RPMI7951 (cell line): ENCODE data around the gene MGRN1. TPM values are rescaled to one million over a fixed set of nuclear protein-coding genes. Genes with fewer than 3 reads are reported as not detected.

ENCODE experiments used
- DNase-seq: peaks from one replicate; pipeline ENCODE4 v3.0.0-alpha.2; 2012; ENCODE audit warnings: low read depth
- total RNA-seq: library from RNA; depleted of rRNA; stranded (reverse); fragments of >200 nt; shearing (Covaris generic); gene quantifications from 2 replicates; pipeline ENCODE4 v1.2.3, GENCODE V29; 2014

The MGRN1 gene
- total RNA-seq, 1 experiment from 2014 or later, result 18.3 TPM

DNA sequence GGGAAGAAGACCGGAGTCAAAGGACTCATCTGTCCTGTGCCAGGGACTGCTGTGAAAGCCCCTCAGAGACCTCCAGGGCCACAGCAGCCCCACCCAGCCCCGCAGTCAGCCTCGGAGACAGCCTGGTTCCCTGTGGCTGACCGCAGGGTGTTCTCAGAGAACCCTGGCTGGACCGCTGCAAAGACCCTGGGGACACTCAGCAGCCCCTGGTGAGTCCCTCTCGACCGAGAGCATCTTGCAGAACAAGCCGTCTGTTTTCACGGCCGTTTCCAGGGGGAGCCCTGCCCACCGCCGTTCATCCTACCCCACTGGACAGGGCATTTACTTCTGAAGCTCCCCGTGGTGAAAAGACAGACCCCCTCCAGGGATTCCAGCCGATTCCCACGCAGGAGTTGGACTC is 20.2 kb upstream of the MGRN1 start:
- no peak for DNase-seq

DNA sequence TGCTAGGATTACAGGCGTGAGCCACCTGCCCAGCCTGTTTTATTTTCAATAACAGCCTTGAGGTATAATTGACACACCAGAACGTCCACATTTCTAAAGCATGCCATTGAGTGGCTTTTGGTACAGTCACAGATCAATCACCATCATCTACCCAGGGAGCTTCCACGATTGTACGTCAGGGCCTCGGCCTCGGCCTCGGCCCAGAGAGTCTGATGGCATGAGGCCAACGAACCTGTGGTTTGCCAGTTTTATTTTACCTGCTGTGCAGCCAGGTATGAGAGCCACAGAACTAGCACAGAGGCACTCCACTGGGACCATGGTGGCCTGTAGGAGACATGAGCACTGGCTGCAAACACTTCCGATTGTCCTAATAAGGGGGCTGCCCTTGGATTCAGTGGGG is 18.3 kb upstream of the MGRN1 start:
- DNase-seq, result no peak

DNA sequence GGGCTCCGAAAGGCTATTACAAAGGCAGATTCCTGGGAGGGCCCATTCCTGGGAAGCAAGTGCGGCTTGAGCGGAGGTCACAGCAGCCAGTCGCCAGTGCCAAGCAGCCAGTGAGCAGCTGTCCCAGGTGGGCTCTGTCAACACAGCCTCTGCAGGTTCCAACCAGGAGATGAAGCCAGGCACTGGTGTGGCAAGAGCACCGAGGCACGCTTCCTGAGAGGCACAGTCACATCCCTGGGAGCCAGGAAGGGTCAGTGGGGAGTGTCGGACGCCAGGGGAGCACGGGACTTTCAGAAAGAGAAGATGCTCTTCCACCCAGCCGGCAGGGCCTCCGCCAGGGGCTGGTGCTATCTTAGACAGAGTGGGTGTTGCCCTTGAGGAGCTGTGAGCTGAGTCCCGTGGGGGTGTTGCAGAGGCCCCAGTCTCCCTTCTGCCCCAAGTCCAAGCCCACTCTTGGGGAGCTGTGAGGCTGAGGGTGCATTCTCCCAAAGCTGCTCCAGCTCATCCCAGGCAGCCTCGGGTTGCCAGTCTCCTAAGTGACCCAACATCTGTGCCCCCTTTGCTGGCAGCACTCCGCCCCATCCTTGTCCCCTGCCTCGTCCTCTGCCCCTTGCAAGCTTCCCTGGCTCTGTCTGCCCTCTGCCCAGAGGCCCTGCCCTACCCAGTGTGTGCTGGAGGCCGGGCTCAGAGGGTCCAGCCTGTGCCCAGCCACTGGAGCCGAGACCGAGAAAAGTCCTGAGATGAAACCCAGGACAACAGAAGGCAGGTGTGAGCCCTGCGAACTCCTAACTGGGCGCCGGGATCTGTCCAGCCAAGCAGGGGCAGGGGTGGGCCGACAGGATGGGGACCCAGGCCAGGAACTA is 16.6 kb upstream of the MGRN1 start:
- no peak for DNase-seq

DNA sequence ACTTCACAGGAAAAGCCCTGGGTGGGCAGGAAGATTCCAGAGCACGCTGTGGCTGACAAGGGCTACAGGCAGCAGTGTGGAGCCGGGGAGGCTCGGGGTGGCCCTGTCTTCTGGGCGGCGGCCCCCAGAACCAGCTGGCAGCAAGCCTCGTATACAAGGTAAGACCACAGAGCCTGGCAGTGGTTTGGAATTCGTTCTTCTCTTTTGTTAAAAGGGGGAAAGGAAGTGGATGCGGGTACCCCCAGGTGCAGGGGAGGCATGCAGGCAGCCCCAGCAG is 16.0 kb upstream of the MGRN1 start:
- no peak for DNase-seq

DNA sequence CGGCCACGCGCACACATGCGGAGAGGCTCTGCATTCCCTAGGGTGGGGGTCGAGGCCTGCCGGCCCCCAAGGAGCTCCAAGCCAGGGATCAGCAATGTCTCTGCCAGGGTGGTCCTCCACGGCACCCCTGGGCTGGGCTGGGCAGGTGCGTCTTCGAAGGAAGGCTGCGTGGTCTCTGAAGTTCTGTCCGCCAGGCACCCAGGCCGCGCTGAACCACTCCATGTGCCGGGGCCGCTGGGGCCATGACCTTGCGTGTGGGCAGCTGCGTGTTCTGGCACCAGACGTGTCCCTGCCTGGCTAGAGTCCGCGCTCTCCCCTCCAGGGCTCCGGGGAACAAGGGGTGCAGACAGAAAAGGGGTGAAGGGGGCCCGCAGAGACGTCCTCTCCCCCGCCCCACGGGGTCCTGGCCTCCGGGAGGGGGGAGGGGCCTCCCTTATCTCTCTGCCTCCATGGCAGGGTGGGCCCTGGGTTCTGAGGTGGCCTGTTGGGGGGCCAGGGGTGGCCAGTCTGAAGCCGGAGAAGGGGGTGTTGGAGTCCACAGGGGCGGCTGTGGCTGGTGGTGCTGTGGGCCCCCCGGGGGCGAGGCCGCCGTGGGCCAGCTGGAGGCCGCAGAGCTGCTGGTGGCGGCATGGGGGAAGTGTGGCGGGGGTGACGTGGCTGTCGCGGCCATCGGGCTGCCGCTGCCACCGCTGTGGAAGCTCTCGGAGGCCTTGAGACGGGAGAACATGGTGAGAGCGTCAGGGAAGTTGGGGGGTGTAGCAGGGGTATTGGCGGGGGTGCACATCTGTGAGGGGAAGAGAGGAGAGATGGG is 15.2 kb upstream of the MGRN1 start:
- no peak for DNase-seq

DNA sequence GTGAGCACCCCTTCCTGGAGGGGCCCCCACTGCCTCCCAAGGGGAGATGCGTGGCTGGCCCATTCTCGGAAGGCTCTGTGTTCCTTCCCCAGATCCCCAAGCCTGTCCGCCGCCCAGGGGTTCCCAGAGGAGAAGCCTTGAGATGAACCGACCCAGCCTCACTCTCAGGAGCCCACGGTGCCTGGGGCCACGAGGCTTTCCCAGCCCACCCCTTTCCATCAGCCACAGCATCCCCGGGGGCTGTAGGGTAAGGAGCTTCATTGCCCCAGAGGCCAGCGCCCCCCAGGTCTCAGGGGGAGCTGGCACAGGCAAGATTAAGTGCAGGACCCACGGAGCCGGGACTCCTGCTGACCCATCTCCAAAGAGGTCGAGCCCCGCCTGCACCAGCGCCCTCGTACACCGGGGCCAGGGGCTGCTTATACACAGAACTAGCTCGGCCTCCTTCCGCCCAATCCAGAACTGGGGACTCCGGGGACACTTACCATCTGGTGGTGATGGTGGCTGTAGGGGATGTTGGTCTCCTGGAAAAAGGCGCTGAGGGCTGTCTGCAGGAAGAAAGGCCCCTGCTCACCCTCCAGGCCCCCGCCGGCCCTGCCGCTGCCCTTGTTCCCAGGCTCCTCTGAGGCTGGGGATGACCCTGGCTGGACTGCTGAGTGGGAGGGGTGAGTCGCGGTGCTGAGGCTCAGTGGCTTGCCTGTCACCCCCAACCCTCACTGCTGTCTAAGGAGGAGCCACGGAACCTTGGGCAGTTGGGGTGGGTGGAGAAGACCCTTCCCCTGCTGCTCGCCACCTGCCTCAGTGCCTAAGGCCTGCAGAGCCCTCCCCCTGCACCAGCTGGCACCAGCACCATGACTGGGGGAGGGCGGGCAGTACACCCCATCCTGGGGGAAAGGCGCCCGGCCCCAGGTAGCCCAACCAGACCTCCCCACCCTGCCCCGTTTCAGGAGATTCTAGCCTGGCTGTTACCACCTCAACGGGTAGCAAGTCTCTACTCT is 14.3 kb upstream of the MGRN1 start:
- no peak for DNase-seq

DNA sequence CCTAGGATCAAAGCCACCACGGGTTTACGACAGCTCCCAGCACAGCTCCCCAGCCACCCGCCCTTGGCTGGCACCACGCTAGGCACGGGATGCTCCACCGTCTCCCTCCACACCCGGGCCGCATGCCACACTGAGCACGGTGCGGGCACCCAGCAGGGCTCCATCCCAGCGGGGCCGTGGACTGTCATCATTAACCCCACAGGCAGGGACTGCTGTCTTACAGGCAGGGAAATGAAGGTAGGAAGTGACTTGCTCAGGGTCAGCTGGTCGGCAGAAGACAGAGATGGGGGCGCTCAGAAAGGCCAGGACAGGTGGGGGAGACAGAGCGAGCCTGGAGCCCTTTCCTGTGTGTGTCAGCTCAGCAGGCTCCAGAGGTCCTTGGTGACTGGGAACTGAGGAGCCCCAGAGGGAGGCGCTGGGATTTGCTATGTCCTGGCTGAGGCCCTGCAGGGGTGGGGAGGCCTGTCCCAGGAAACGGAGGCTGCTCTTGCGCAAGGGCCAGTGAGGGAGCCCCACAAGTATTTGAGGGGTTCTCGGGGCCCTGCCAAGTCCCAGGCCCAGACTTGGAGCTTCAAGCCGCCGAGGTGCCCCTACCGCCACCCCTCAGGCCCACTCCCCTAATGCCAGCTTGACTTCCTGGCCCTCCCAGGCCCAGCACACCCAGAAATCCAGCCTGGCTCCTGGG is 13.1 kb upstream of the MGRN1 start:
- DNase-seq, result no peak

DNA sequence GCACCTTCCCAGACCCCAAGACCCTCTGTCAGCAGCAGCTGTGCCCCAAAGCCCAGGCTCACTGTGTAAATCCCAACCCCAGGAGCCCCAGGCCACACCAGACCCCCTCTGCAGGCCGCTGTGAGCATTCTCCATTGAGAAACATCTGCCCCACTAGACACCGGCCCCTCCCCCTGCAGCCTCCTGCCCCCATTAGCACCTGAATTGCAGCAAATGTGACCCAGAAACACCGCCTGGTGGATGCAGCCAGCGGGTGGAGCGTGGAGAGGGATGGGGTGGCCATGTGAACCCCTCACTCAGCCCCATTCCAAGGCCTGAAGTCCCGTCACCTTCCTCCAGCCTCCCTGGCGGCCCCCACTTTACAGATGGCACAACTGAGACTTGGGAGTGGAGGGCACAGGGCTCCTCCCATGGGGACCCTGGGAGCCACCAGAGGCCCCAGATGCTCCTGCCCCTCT is 12.1 kb upstream of the MGRN1 start:
- DNase-seq, result no peak

DNA sequence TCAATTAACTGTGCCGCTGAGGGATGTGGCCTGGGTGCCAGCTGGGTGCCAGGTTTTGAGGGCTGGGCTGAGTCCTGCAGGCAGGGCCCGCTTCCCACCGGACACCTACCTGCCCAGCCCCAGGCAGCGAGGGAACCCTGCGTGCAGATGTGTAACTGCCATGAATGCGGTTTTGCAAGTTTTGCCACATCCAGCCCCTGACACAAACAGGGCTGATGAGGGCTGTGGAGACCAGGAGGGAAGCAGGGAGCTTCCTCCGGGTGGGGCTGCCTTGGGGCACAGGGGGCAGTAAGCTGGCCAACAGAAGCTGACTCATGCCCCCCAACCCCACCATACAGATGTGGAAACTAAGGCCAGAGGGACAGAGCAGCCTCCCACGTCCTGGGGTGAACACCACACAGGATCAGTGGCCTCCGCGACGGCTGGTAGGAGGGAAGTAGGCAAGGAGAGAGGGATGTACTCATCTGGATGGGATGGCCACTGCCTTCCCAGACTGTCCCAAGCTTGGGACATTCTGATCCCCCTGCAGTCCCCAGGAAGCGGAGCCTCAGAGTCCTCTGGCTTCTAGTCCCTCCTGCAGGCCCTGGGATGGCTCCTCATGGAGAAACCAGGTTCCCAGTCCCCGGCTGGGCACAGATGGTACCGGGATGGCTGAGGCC is 11.5 kb upstream of the MGRN1 start:
- peak; percentile 7 for DNase-seq

DNA sequence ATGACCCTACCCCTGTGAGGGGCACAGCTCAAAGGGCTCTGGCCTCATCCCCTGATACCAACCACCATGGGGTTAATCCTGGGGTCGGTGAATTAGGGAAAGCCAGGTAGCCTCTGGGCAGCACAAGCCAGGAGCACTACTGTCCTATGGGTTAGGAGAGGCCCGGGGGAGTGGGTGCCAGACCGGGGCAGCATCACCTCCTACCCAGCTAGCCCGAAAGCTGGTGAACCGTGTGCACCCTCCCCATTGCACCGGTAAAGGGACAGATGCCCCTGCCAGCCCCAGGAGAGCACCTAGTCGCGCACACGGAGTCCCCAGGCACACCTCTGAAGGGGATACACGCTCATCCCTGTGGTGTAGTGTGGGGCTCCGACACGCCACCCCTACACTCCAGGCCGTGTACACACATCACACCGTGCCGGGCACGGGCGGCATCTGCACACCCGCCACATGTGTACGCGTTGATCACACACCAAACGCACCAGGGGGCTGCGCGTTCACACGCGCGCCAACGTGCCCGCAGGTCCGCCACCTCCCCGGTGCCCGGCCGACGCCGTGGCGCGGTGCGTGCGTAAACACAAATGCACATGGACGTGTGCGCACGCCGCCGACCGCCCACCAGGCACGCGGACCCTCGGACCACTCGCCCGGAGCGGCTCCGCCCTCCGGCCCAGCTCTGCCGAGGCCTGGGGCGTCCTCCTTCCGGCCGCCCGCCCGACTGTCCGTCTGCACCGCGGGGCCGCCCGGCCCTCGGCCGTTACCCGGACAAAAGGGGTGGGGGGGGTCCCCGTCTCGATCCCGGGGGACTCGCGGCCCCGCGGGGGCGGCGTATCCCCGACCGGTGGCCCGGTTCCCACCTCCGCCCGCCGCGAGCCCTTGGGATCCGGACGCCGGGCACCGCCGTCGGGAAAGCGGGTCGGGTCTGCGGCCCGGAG is 10.7 kb upstream of the MGRN1 start:
- peak; percentile 41 for DNase-seq

DNA sequence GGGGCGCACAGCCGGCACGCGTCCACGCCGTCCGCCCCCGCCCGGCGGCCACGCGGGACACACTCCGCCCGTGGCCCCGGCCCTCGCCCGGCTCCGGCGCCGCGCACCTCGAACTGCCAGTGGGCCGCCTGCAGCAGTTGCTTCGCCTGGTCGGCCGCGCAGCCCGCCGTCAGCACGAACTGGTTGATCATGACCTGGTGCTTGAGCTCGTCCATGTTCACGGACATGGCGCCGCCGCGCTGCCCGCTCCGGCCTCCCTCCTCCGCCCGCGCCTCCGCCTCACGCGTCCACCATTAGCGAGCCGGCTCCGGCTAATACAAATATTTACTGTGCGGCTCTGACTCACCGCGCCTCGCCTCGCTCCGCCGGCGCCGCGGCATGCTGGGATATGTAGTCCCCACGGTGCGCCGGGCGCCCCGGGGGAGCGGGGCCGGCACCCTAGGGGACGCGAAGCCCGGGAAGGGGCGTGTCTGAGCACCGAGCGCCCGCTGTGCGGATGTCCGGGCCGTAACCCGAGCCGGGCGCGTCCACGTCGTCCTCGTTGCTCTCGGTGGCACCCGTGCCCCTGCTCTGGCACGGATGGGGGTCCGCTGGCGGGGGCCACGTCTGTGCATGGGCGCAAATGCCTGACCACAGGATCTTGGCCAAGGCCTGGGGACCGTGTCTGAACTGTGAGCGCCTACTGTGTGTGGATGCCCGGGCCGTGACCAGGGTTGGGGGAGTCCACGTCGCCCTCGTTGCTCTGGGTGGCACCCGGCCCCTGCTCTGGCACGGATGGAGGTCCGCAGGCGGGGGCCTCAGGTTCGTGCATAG is 9.8 kb upstream of the MGRN1 start, which contains the start of gene UBALD1:
UBALD1 (minus strand) TSS at position 318 of the 813 bp plus-strand sequence; CDS start at position 227, 91 bp downstream.
- DNase-seq, result peak; percentile 86

DNA sequence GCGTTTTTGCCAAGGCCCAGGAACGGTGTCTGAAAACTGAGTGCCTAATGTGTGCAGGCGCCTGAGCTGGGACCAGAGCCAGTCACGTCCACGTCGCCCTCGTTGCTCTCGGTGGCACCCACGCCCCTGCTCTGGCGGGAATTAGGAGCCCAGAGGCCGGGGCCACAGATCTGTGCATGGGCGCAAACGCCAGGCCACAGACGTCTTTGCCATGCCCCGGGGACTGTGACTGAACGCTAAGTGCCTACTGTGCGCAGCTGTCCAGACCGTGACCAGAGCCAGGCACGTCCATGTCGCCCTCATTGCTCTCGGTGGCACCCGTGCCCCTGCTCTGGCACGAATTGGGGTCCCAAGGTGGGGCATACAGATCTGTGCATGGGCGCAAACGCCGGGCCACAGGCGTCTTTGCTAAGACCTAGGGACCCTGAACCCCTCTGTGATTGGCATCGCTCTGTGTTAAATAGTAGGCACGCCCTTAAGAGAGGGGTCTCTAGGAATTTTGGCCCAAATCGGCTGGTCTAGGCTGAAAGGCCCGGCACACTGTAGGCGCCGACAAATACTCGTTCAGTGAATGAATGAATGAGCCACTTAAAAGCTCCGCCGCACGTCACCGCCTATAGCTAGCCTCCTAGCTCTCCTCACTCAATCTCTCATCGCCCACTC is 9.1 kb upstream of the MGRN1 start:
- DNase-seq, result no peak

DNA sequence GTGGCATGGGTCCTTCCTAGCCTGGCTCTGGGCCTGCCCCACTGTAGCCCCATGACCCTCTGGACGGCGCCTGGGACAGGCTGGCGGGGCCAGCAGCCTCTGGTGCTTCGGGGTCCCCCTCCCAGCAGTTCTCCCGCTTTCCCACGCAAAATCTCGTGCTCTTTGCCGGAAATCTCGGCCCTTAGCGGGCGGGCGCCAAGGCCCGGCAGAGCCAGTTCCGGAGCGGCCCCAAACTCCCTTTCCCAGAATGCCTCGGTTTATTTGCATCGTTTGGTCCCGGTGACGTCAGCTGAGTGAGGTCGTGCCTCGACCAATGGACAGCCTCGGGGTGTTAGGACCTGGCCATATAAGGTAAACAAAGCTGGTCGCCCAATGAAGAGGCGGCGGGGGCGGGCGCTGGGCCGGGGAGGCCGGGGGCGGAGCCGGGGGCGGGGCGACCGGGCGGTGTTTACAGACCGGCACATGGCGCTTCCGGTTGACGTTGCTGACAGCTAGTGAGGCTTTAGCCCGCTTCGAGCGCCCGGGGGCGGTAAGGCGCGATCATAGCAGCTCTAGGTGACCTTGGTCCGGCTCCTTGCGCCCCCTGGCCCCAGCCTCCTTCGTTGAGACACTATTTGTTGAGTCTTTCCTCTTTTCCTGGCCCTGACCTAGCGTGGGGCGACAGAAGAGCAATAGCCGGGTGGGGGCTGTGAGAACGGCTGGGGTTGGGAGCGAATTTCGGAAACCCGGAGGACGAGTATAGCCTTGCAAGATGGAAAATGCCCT is 8.4 kb upstream of the MGRN1 start:
- DNase-seq, result peak; percentile 99

DNA sequence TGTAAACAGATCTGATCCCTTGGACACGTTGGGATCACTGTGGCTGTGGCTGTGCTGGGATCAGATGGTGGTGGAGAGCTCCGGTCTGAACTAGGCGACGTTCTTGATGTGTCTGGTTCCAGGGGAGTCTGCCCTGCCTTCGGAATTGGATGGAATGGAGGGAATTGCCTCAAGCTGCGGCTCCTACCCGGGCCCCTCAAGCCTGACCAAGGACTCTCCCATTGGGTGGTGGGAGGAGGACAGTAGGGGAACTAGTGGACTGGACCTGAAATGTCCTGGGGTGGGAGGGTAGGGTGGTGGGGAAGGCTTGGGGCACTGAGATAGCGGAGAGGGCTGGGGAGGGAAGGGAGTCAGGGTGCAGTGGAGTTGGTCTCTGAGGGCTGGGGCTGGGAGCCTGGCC is 6.7 kb upstream of the MGRN1 start:
- no peak for DNase-seq

DNA sequence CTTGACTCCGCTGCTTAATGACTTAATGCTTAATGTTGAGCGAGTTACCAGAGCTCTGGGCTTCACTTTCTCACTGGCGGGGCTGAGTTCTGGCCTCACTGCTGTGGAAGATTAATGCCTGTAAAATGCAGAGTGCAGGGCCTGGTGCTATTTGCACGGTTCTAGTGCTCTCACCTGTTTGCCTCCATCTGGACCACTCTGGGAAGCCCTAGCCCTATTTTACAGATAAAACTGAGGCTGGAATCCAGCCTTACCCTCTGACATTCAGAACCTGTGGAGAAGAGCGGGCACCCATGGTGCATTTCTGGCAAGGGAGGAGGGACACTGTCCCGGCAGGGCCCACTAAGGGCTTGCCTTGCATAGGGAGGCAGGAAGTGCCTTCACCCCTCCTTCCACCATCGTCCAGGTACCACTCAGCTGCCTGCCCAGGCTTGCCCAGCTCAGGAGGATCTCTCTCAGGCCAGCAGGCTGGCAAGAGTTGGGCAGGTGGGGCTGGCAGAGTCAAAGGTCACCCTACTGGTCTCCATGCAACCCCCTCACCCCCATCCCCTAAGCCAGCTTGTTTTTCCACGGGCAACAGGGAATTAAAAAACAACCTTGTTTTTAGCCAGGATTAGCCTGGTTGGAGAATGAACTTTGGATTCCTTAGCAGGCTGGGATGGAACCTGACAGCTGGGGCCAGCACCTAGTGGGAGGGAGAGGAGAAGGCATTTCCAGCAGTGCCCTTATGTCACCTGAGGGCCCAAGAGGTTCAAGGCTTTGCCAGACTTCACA is 5.8 kb upstream of the MGRN1 start:
- DNase-seq, result no peak

DNA sequence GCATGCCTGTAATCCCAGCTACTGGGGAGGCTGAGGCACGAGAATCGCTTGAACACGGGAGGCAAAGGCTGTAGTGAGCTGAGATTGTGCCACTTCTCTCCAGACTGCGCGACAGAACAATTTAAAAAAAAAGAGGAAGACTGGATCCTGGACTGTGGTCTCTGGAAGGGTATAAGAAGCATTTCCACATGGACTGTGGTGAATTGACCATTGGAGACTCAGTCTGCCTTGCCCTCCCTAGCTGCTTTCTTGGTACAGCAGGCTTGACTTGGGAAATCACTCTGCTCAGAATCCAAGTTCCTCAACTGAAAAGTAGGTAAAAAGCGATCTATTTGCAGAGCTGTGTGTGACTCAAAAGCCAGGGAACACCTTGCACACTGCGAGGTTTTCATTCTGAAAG is 1.0 kb upstream of the MGRN1 start:
- no peak for DNase-seq
